UCSD-AML1 (cell line): ENCODE data around the gene APBA1.

ENCODE experiments used
- DNase-seq: peaks from one replicate; lab custom pipeline; 2025; ENCODE audit not compliant: unreplicated experiment; lab: John Stamatoyannopoulos, UW

The APBA1 gene

GRCh38 chr9:69658987-69659675 is 13.0 kb downstream of the APBA1 start:
- DNase-seq = no peak

GRCh38 chr9:69657269-69657668 is 14.9 kb downstream of the APBA1 start:
- DNase-seq = no peak

- no peak for DNase-seq
Measured at GRCh38 chr9:69655065-69655464, 17.1 kb downstream of the APBA1 start.

GRCh38 chr9:69653261-69653660 is 18.9 kb downstream of the APBA1 start:
- DNase-seq = no peak

- DNase-seq = no peak
Measured at GRCh38 chr9:69649566-69650250, 22.5 kb downstream of the APBA1 start.

GRCh38 chr9:69647804-69648203 is 24.4 kb downstream of the APBA1 start:
- DNase-seq = no peak

GRCh38 chr9:69646810-69647209 is 25.4 kb downstream of the APBA1 start:
- no peak for DNase-seq

GRCh38 chr9:69645488-69645887 is 26.7 kb downstream of the APBA1 start:
- no peak for DNase-seq

- DNase-seq = no peak
Measured at GRCh38 chr9:69643098-69643497, 29.1 kb downstream of the APBA1 start.

- DNase-seq = no peak
Measured at GRCh38 chr9:69637817-69638200, 34.4 kb downstream of the APBA1 start.

GRCh38 chr9:69637193-69637816 is 34.9 kb downstream of the APBA1 start:
- DNase-seq = no peak

- DNase-seq = no peak
Measured at GRCh38 chr9:69633716-69634115, 38.5 kb downstream of the APBA1 start.

GRCh38 chr9:69632768-69633167 is 39.4 kb downstream of the APBA1 start:
- no peak for DNase-seq

- no peak for DNase-seq
Measured at GRCh38 chr9:69627281-69627680, 44.9 kb downstream of the APBA1 start.

- no peak for DNase-seq
Measured at GRCh38 chr9:69623276-69623675, 48.9 kb downstream of the APBA1 start.

GRCh38 chr9:69622676-69623075 is 49.5 kb downstream of the APBA1 start:
- DNase-seq = no peak

- no peak for DNase-seq
Measured at GRCh38 chr9:69621730-69622460, 50.3 kb downstream of the APBA1 start.

- DNase-seq = no peak
Measured at GRCh38 chr9:69620731-69621130, 51.4 kb downstream of the APBA1 start.

GRCh38 chr9:69619233-69619632 is 52.9 kb downstream of the APBA1 start:
- DNase-seq = no peak

GRCh38 chr9:69617006-69617405 is 55.2 kb downstream of the APBA1 start:
- no peak for DNase-seq

GRCh38 chr9:69615880-69616279 is 56.3 kb downstream of the APBA1 start:
- no peak for DNase-seq

GRCh38 chr9:69611221-69611620 is 61.0 kb downstream of the APBA1 start:
- no peak for DNase-seq
